ENCODE results near the gene CCND3.

Gene CCND3

GRCh38 chr6:41922154-41922553, 19.5 kb downstream of the CCND3 start:
- DNase-seq: no peak

GRCh38 chr6:41921712-41921998, 20.0 kb downstream of the CCND3 start:
- no peak for DNase-seq

- DNase-seq: peak; percentile 67 to 99 (median 95)
These were observed 20.5 kb downstream of the CCND3 start, which contains the start of the genes BYSL and MED20 for GRCh38 chr6:41920921-41921711. Gene BYSL (plus strand): TSS chr6:41921499. CDS start chr6:41921563, 64 bp downstream. Gene MED20 (minus strand): TSS chr6:41921139. CDS start chr6:41921018, 121 bp downstream.

- DNase-seq: no peak
These were observed 24.1 kb downstream of the CCND3 start for GRCh38 chr6:41917528-41917927.

GRCh38 chr6:41914869-41915530, 26.6 kb downstream of the CCND3 start:
- no peak for DNase-seq

- DNase-seq: no peak
These were observed 27.3 kb downstream of the CCND3 start for GRCh38 chr6:41914343-41914742.

- no peak for DNase-seq
These were observed 31.9 kb downstream of the CCND3 start for GRCh38 chr6:41909727-41910126.

- DNase-seq: no peak
These were observed 39.6 kb downstream of the CCND3 start for GRCh38 chr6:41901882-41902519.

- no peak for DNase-seq
These were observed 40.7 kb downstream of the CCND3 start for GRCh38 chr6:41900861-41901260.

- DNase-seq: no peak
These were observed 45.3 kb downstream of the CCND3 start for GRCh38 chr6:41896281-41896680.

- peak in 55 of 56 donors; percentile 47 to 93 (median 85) for DNase-seq
These were observed 46.0 kb downstream of the CCND3 start, which contains the start of gene USP49 for GRCh38 chr6:41895300-41896233. Gene USP49 (minus strand): TSS chr6:41895375. CDS start chr6:41806983, 88,392 bp downstream.

GRCh38 chr6:41894366-41895299, 47.0 kb downstream of the CCND3 start:
- DNase-seq: peak in 14 of 56 donors; percentile 3 to 88 (median 34)

- no peak for DNase-seq
These were observed 48.6 kb downstream of the CCND3 start for GRCh38 chr6:41892921-41893564.

- DNase-seq: no peak
These were observed 54.3 kb downstream of the CCND3 start for GRCh38 chr6:41887331-41887751.

GRCh38 chr6:41885930-41886329, 55.7 kb downstream of the CCND3 start:
- no peak for DNase-seq

GRCh38 chr6:41884957-41885356, 56.7 kb downstream of the CCND3 start:
- DNase-seq: no peak
